Peyer's patch (tissue), 4 donors: ENCODE measurements around the gene DERL3. TPM values are rescaled to one million over a fixed set of nuclear protein-coding genes. Genes with fewer than 3 reads are reported as not detected.

ENCODE experiments used
- DNase-seq, 3 donors: peaks; one replicate each; pipeline ENCODE4 v3.0.0-alpha.2; 2017 to 2019
- H3K27ac ChIP-seq, 4 donors: fragments of 200-600 bp; sonication (generic); one replicate each; pipeline ENCODE4 v1.5.1; 2016 to 2019
- H3K27me3 ChIP-seq, 2 donors: fragments of 200-600 bp; sonication (generic); one replicate each; pipeline ENCODE4 v1.5.1; 2019
- H3K36me3 ChIP-seq, 3 donors: fragments of 200-600 bp; sonication (generic); one replicate each; pipeline ENCODE4 v1.5.1; 2016 to 2019
- H3K4me1 ChIP-seq, 4 donors: fragments of 200-600 bp; sonication (generic); one replicate each; pipeline ENCODE4 v1.5.1; 2016 to 2019
- H3K4me3 ChIP-seq, 4 donors: fragments of 200-600 bp; sonication (generic); 1 replicate in 3 of 4; 2 replicates in 1 of 4; pipeline ENCODE4 v1.5.1; 2016 to 2019; ENCODE audit warnings: mild to moderate bottlenecking in 1 of 4
- H3K9me3 ChIP-seq, 4 donors: fragments of 200-600 bp; sonication (generic); one replicate each; pipeline ENCODE4 v1.5.1; 2016 to 2019; ENCODE audit warnings: mild to moderate bottlenecking in 1 of 4
- POLR2A ChIP-seq, 2 donors: fragments of 450-650 bp; IDR thresholded peaks; one replicate each; pipeline ENCODE4 v1.5.1; 2017; ENCODE audit warnings: antibody characterized with exemption in 2 of 2, mild to moderate bottlenecking in 2 of 2, moderate library complexity in 2 of 2
- total RNA-seq, 4 donors: library from RNA; depleted of rRNA; stranded (reverse); fragments of >200 nt; gene quantifications; one replicate each; pipeline ENCODE4 v1.1.0, GENCODE V29; 2016
- TF ChIP-seq, protein P1 (sequence below), 6 experiments: fragments of 450-650 bp in 4 of 6; fragments of 200-600 bp in 2 of 6; sonication (generic) in 1 of 6; IDR thresholded peaks; one replicate each; pipeline ENCODE4 v1.5.1; 2017 to 2019; ENCODE audit warnings: antibody characterized with exemption in 6 of 6, mild to moderate bottlenecking in 3 of 6, moderate library complexity in 1 of 6

Gene DERL3
- total RNA-seq, 4 donors from 2014 or later: 1.1 to 17.3 (median 3.4) TPM

DNA sequence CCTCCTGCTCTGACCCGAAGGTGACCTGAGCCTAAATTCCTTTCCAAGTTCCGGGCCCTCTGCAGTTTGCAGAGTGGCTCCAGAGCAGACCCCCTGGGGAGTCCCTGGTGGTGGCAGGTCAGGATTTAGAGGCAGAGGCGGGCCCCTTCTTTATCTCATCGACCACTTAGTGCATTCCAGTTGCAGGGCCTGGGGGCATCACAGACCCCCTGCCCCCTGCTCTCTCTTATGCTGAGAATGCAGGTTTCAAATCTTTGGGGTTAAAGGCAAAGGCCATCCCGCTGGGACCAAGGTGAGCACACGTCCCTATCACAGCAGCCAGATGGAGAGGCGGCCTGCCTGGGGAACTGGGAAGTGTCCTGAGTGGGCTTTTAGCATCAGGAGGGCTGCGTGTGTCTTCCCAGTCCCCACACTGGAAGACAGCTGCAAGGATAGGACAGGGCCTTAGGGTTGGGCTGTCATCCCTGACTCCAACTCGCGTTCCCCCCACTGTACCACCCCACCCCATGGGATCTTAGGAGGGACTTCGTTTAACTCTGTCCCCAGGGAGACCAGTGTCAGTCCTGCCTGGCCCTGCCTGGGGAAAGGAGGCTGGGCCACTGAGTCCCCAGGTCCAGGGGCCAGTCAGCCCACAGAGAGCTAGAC lies 11.3 kb downstream of the DERL3 start:
- H3K27me3 ChIP-seq: no peaks in the 10 kb centered on the region
- no peak overlapping the region for H3K4me3 ChIP-seq
- no peaks in the 10 kb centered on the region for H3K9me3 ChIP-seq
- no peak for DNase-seq
- H3K36me3 ChIP-seq: peaks cover 0 to 75% (median 0%) of the 10 kb centered on the region in 3 donors
- H3K27ac ChIP-seq: no peak overlapping the region
- peaks cover 0 to 6% (median 0%) of the 10 kb centered on the region in 4 donors for H3K4me1 ChIP-seq
- no peak for TF ChIP-seq POLR2A (IDR thresholded peaks at IDR 0.05)
- TF ChIP-seq, protein P1, sequence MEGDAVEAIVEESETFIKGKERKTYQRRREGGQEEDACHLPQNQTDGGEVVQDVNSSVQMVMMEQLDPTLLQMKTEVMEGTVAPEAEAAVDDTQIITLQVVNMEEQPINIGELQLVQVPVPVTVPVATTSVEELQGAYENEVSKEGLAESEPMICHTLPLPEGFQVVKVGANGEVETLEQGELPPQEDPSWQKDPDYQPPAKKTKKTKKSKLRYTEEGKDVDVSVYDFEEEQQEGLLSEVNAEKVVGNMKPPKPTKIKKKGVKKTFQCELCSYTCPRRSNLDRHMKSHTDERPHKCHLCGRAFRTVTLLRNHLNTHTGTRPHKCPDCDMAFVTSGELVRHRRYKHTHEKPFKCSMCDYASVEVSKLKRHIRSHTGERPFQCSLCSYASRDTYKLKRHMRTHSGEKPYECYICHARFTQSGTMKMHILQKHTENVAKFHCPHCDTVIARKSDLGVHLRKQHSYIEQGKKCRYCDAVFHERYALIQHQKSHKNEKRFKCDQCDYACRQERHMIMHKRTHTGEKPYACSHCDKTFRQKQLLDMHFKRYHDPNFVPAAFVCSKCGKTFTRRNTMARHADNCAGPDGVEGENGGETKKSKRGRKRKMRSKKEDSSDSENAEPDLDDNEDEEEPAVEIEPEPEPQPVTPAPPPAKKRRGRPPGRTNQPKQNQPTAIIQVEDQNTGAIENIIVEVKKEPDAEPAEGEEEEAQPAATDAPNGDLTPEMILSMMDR (IDR thresholded peaks at IDR 0.05): no peak

DNA sequence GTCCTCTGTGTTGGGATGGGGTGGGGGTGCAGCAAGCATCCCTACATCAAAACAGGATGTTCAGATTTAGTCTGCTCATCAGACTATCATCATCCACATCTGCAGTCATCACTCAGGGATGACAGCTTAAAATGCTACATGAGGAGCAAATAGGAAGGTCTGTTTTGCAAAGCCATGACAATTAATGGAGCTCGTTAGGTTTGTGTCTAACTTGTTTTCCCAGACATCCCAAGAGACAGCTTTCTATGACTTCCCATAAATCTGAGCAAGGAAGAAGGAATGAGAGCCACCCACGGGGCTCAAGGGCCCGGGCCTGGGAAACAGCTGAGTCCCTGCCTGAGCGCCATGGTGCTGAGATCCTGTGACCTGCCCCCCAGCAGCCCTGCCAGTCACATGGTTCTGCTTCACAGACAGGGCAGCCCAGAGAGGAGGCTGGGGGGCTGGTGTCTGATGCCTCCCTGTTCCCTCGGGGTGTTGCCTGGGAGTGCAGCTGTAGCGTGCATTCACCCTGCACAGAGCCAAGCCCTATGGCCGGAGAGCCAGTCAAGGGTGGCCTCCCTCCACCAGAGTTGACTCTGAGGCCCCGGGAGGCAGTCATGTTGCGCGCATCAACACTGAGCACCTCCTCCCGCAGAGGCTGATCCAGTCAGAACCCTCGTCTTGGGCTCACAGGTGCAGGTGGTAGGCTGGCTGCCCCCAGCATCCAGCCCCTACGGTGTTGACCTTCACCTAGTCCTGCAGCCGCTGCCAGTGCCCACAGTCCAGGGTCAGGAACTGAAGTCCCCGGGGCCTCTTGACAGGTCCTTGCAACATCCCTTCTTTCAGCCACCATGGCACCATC lies 12.1 kb downstream of the DERL3 start:
- Histone ChIP-seq H3K9me3 (no peaks in the 10 kb centered on the region), H3K4me1 (peaks cover 0 to 6% (median 0%) of the 10 kb centered on the region in 4 donors), H3K27ac (no peak overlapping the region), H3K36me3 (peaks cover 0 to 79% (median 0%) of the 10 kb centered on the region in 3 donors), H3K4me3 (no peak overlapping the region), H3K27me3 (no peaks in the 10 kb centered on the region)
- TF ChIP-seq POLR2A (IDR thresholded peaks at IDR 0.05): no peak
- TF ChIP-seq, protein P1 (IDR thresholded peaks at IDR 0.05): no peak
- no peak for DNase-seq

DNA sequence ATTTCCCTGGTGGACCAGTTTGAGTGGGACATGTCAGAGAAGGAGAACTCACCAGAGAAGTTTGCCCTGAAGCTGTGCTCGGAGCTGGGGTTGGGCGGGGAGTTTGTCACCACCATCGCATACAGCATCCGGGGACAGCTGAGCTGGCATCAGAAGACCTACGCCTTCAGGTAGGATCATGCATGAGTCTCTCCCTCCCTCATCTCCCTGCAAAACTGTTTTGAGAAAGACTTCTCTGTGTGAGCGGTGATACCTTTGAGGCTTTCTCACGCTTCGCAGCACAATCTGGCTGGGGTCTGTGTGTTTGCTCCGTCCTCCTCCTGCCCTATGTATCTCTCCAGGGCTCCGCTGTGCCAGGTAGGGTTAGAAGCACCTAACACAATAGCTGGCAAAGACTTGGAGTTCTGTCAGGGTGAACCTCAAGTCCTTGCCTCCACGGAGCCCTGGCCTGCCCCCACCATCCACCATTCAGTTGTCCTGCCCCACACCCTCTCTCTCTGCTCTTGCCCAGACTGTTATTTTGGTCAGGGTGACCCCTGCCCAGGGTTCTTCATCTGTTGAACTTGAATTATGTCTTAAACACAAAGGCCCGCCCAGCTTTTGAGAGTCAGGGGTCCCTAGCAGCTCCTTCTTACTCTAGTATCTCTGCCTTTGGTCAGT lies 13.4 kb downstream of the DERL3 start:
- H3K4me3 ChIP-seq: no peak overlapping the region
- peaks cover 0 to 6% (median 3%) of the 10 kb centered on the region in 4 donors for H3K4me1 ChIP-seq
- no peaks in the 10 kb centered on the region for H3K27me3 ChIP-seq
- peak in 1 of 3 donors; percentile 31 for DNase-seq
- H3K27ac ChIP-seq: no peak overlapping the region
- H3K36me3 ChIP-seq: peaks cover 0 to 84% (median 0%) of the 10 kb centered on the region in 3 donors
- TF ChIP-seq POLR2A (IDR thresholded peaks at IDR 0.05): no peak
- TF ChIP-seq, protein P1 (IDR thresholded peaks at IDR 0.05): no peak
- H3K9me3 ChIP-seq: no peaks in the 10 kb centered on the region

DNA sequence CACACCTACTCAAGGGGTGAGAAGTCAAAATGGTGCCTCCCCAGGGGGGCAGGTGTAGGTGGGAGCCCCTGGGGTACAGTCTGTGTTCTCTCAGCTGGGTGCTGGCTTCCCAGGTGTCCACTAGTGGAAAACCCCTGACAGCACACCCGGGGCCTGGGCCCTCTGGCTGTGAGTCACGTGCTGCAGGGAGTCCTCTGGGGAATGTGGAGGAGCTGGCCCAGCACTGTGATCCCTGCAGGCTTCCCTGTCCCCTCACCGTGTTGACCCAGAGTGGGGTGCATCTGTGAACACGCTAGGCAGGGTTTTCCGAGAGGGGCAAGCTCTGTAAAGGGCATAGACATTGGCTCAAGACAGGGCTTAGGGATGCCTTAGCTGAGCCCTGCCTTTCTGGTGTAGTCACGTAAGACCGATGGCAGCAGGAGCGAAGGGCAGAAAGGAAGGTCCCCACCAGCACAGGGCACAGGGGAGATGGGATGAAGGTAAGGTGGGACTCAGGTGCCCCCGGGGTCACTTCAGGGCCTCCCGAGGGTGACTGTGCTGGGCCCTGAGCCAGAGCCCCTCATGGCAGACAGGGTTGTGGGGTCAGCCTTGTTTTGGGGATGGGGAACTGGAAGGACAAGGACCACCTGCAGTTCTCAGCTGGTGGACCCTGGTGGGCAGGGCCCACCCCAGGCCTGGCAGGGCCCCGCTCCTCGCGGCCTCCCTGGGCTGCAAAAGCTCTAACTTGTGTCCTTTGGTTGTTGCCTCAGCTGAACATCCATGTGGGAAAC lies 14.1 kb downstream of the DERL3 start:
- Histone ChIP-seq H3K27me3 (no peaks in the 10 kb centered on the region), H3K4me1 (peaks cover 0 to 8% (median 0%) of the 10 kb centered on the region in 4 donors), H3K9me3 (no peaks in the 10 kb centered on the region), H3K27ac (no peak overlapping the region), H3K36me3 (peaks cover 0 to 86% (median 0%) of the 10 kb centered on the region in 3 donors), H3K4me3 (no peak overlapping the region)
- TF ChIP-seq, protein P1 (IDR thresholded peaks at IDR 0.05): no peak
- TF ChIP-seq POLR2A (IDR thresholded peaks at IDR 0.05): no peak
- peak in 1 of 3 donors; percentile 29 for DNase-seq

DNA sequence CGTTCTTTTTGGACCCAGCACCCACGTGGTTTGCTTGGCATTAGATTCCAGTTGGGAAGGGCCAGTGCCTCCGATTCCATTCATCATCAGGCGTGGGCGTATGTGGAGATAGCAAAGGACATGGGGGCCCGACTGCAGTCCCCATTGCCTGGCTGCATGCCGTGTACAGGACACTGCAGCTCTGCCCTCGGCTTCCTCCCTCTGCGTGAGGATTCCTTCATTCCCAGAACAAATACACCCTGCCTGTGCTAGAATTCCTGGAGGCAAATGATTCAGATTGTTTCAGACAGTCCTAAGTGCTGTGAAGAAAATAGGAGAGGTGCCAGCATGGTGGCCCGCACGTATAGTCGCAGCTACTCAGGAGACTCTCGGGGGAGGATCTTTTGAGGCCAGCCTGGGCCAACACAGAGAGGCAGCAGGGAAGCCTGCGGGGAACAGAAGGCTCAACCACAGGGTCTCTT lies 15.4 kb downstream of the DERL3 start:
- peak in 1 of 3 donors; percentile 19 for DNase-seq
- TF ChIP-seq, protein P1 (IDR thresholded peaks at IDR 0.05): no peak
- no peak for TF ChIP-seq POLR2A (IDR thresholded peaks at IDR 0.05)
- H3K4me3 ChIP-seq: no peak overlapping the region
- peaks cover 0 to 8% (median 0%) of the 10 kb centered on the region in 4 donors for H3K4me1 ChIP-seq
- H3K9me3 ChIP-seq: no peaks in the 10 kb centered on the region
- no peak overlapping the region for H3K27ac ChIP-seq
- H3K27me3 ChIP-seq: no peaks in the 10 kb centered on the region
- H3K36me3 ChIP-seq: peaks cover 0 to 87% (median 0%) of the 10 kb centered on the region in 3 donors
